ENCODE measurements around the gene RALGPS1.

DNA sequence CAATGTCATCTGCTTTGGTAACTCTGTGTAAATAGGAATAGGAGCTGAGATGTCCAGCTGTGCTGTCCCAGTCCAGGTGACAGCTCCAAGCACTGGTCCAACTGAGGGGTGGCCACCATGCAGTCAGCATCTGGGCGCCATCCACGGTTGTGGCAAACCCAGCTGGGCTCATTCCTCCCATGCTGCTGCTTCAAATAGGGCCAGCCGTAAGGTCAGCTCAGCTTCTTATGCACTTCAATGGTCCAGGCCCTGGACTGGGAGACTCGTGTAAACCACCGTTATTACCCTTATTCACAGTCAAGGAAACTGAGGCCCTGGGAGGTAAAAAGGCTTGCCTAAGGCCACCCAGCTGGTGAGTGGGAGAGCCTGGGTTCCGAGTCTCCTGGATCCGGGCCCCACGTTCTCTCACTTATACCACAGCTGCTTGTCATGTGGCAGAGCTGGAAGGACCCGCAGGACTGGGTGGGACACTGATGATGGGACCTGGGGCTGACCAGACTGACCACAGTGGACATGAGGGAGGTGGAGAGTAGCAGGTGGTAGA is 246.6 kb downstream of the RALGPS1 start:
- TF ChIP-seq POLR2A (IDR thresholded peaks at IDR 0.05) (no peak), POLR2AphosphoS5 (IDR thresholded peaks at IDR 0.05; ENCODE audit: insufficient read depth in 1 of 2, low read depth in 1 of 2) (no peak)
- TF ChIP-seq, protein P1, sequence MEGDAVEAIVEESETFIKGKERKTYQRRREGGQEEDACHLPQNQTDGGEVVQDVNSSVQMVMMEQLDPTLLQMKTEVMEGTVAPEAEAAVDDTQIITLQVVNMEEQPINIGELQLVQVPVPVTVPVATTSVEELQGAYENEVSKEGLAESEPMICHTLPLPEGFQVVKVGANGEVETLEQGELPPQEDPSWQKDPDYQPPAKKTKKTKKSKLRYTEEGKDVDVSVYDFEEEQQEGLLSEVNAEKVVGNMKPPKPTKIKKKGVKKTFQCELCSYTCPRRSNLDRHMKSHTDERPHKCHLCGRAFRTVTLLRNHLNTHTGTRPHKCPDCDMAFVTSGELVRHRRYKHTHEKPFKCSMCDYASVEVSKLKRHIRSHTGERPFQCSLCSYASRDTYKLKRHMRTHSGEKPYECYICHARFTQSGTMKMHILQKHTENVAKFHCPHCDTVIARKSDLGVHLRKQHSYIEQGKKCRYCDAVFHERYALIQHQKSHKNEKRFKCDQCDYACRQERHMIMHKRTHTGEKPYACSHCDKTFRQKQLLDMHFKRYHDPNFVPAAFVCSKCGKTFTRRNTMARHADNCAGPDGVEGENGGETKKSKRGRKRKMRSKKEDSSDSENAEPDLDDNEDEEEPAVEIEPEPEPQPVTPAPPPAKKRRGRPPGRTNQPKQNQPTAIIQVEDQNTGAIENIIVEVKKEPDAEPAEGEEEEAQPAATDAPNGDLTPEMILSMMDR (IDR thresholded peaks at IDR 0.05) = no peak

Measured in vagina (tissue), 2 donors.